Fibroblast of lung (primary cell): ENCODE results near the gene TBX1. TPM values are rescaled to one million over a fixed set of nuclear protein-coding genes. Genes with fewer than 3 reads are reported as not detected.

Experiments used
- DNase-seq, 2 donors: peaks; one replicate each; pipeline versions ENCODE4 v3.0.0 to v3.0.0-alpha.2; 2010; ENCODE audit warnings: low read depth in 2 of 2
- H2AFZ ChIP-seq: 2 replicates; pipeline ENCODE4 v1.5.1; 2012; ENCODE audit warnings: low read length, control low read depth, inconsistent platforms
- H3K27ac ChIP-seq: 2 replicates; pipeline ENCODE4 v1.5.1; 2011; ENCODE audit warnings: low read length, control low read depth; ENCODE audit not compliant: insufficient read depth
- H3K27me3 ChIP-seq: 2 replicates; pipeline ENCODE4 v1.5.1; 2011; ENCODE audit warnings: mild to moderate bottlenecking, low read length; ENCODE audit not compliant: control insufficient read depth, insufficient read depth
- H3K36me3 ChIP-seq: 2 replicates; pipeline ENCODE4 v1.5.1; 2011; ENCODE audit warnings: low read length; ENCODE audit not compliant: control insufficient read depth, insufficient read depth
- H3K4me1 ChIP-seq: 2 replicates; pipeline ENCODE4 v1.5.1; 2011; ENCODE audit warnings: low read length; ENCODE audit not compliant: control insufficient read depth, insufficient read depth; ENCODE audit errors: extremely low read depth
- H3K4me2 ChIP-seq: 2 replicates; pipeline ENCODE4 v1.5.1; 2011; ENCODE audit warnings: low read length, control low read depth; ENCODE audit not compliant: insufficient read depth; ENCODE audit errors: extremely low read depth
- H3K4me3 ChIP-seq, 4 experiments: fragments of 200-600 bp in 1 of 4; sonication (generic) in 1 of 4; replicated peaks in 1 of 4; 2 replicates each; pipeline ENCODE4 v1.5.1; 2011 to 2016; ENCODE audit warnings: low read length in 4 of 4, low read depth in 3 of 4, mild to moderate bottlenecking in 3 of 4, control low read depth in 2 of 4, inconsistent platforms in 1 of 4, mixed read lengths in 1 of 4; ENCODE audit not compliant: insufficient read depth in 1 of 4; ENCODE audit errors: control extremely low read depth in 1 of 4
- H3K79me2 ChIP-seq: 2 replicates; pipeline ENCODE4 v1.5.1; 2012; ENCODE audit warnings: mild to moderate bottlenecking, low read length, inconsistent platforms; ENCODE audit not compliant: control insufficient read depth, insufficient read depth
- H3K9ac ChIP-seq: 2 replicates; pipeline ENCODE4 v1.5.1; 2011; ENCODE audit warnings: mild to moderate bottlenecking, low read length, control low read depth; ENCODE audit not compliant: insufficient read depth
- H3K9me3 ChIP-seq: 2 replicates; pipeline ENCODE4 v1.5.1; 2012; ENCODE audit warnings: low read depth, low read length; ENCODE audit not compliant: control insufficient read depth, insufficient read depth
- H4K20me1 ChIP-seq: 2 replicates; pipeline ENCODE4 v1.5.1; 2011; ENCODE audit warnings: low read length; ENCODE audit not compliant: control insufficient read depth, insufficient read depth; ENCODE audit errors: extremely low read depth
- CTCF ChIP-seq, 2 donors: IDR thresholded peaks in 1 of 2; conservative IDR thresholded peaks in 1 of 2; 1 replicate in 1 of 2; 2 replicates in 1 of 2; pipeline ENCODE4 v1.5.1; 2011 to 2012; ENCODE audit warnings: low read length in 2 of 2, control low read depth in 1 of 2, inconsistent platforms in 1 of 2, low read depth in 1 of 2, mild to moderate bottlenecking in 1 of 2
- EZH2 ChIP-seq: IDR thresholded peaks from 2 replicates; pipeline ENCODE4 v1.5.1; 2012; ENCODE audit warnings: low read length, control low read depth, mild to moderate bottlenecking; ENCODE audit errors: missing control alignments
- polyA plus RNA-seq, 2 donors: library from polyadenylated mRNA; depleted of rRNA in 1 of 2; stranded (reverse) in 1 of 2; unstranded in 1 of 2; fragments of >200 nt; gene quantifications; 2 replicates each; pipeline ENCODE4 v1.2.1, GENCODE V29; 2011 to 2012; ENCODE audit warnings: missing spikeins in 1 of 2
- total RNA-seq: library from RNA; depleted of rRNA; stranded (reverse); fragments of >200 nt; gene quantifications from 2 replicates; pipeline ENCODE4 v1.2.1, GENCODE V29; 2014

The TBX1 gene
- total and polyA plus RNA-seq, 2 donors (not counting 1 experiment from before 2014, with no cell fraction given) = not detected

DNA sequence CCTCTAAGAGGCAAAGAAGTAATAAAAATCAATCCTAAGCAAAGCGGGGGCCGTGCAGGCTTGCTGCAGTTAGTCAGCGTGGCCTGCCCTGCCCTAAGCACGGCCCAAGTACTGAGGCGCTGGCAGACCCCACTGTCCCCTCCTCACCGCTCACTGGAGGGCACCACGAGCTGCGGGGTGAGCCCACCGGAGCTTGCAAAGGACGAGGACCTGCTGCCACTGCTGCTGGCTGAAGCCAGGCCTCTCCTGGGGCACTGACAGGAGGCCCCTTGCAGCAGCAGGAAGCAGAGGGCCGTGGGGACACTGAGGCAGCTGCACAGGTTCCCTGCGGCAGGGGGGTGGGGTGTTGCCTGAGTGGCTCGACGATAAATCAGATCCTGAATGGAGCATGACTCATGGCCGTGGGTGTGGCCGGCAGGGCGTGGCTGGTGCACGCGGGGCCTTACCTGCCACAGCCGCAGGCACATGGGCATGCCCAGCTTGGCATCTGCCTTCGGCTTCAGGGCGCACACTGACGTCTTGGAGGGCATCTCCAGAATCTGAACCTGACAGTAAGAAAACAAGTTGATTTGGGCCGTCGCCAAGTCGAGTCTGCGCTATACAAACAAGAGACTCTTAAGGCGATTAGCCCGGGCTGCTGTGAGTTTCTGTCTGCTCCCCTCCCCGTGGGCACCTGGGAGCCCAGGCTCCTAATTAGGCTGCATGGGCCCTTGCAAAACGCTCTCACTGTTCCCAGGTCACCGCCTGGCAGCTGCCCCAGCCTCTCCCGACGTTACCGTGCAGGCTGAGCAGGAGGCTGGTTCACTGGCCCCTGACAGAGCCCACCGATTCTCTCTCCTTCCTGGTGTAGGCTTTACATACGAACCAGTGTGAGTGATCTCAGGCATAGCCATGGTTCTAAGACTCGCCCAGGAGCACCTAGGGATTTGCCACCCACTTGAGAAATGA, 45.9 kb downstream of the TBX1 start:
- peak; percentile 19 to 38 for DNase-seq
- Histone ChIP-seq H4K20me1 (no peaks in the 10 kb centered on the region), H3K27me3 (no peaks in the 10 kb centered on the region), H3K9ac (no peak overlapping the region), H3K4me1 (no peaks in the 10 kb centered on the region), H2AFZ (no peak overlapping the region), H3K79me2 (no peaks in the 10 kb centered on the region), H3K4me2 (no peak overlapping the region), H3K9me3 (no peaks in the 10 kb centered on the region), H3K36me3 (no peaks in the 10 kb centered on the region), H3K27ac (no peak overlapping the region), H3K4me3 (no peak overlapping the region)
- TF ChIP-seq EZH2 (no peak), CTCF (conservative IDR thresholded peaks at IDR 0.05 in 1 of 2, IDR thresholded peaks at IDR 0.05 in 1 of 2; ENCODE audit: low read depth in 1 of 2, low read length in 2 of 2) (no peak)

DNA sequence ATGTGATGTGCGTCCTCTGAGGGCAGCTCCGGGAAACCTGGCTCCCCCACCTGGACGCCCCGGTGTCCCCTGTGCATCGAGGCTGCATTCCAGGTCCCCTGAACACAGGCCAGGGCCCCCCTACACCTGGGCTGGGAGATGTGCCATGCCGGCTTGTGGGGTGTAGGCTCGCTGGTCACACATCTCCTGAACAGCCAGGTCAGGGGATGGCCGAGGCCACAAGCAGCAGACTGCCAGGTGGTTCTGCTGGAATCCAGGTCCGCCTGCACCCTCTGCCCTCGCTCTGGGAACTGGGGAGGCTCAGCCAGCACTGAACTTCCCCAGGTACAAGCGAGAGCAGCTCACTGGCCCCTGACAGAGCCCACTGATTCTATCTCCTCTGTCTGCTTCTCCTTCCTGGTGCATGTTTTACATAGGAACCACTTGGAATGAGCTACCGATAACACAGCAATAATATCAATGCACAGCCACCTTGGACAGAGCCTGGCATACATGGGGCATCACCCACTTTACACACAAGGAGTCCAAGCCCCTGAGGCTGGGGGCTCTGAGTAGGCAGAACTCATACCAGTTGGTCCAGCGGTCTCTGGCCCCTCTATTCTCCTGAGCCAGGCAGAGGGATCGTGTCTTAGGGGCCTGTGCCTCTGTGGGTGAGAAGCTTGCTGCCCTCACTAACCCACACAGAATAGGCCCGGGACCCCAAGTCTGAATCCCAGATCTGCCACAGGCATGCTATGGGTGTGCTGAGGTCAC, 46.8 kb downstream of the TBX1 start:
- Histone ChIP-seq H3K4me3 (no peak overlapping the region), H3K9me3 (no peaks in the 10 kb centered on the region), H2AFZ (no peak overlapping the region), H3K4me2 (no peak overlapping the region), H3K9ac (no peak overlapping the region), H3K27ac (no peak overlapping the region), H3K4me1 (no peaks in the 10 kb centered on the region), H3K27me3 (no peaks in the 10 kb centered on the region), H3K36me3 (no peaks in the 10 kb centered on the region), H4K20me1 (no peaks in the 10 kb centered on the region), H3K79me2 (no peaks in the 10 kb centered on the region)
- TF ChIP-seq CTCF (conservative IDR thresholded peaks at IDR 0.05 in 1 of 2, IDR thresholded peaks at IDR 0.05 in 1 of 2; ENCODE audit: low read depth in 1 of 2, low read length in 2 of 2) (no peak), EZH2 (no peak)
- DNase-seq = no peak
